Measurements from ENCODE around the gene POLG.

The POLG gene

DNA sequence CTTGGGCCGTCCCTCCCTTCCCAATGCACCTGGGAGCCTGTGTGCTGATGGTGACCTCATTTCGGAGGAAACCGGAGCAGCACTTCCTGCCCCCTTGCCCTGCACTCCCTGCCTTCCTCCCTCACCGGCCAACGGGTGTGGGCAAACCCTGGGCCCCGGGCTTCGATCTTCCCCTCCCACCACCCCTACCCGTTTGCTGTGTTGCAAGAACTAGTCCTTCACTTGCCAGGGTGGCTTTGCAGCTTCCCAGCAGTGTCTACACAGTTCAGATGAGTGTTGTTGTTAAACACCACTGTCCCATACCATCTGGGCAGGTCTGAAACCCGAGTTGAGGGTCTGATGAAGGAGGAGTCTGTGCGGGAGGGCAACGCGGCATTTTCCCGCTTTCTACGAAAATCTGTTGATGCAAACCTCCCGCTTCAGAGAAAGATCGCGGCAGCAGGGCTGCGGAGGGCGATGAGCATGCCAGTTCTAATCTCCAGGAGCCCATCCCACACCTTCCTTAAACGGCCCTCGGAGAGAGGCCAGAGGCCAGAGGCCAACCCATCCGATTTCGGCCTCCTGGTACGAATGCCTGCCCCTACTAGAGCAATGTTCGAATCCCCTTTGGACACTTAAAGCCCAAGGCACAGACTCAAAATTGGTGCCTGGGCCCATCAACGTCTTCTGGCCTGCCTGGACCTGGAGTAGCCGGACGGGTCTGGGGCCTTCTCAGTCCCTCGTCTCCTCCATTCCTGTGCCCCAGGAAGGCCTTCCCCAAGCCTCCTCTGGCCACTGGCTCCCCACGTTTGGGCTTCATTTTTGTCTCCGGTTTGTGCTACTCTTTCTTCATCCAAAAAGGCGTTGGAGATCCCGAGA lies 35.7 kb upstream of the POLG start:
- DNase-seq: no peak

DNA sequence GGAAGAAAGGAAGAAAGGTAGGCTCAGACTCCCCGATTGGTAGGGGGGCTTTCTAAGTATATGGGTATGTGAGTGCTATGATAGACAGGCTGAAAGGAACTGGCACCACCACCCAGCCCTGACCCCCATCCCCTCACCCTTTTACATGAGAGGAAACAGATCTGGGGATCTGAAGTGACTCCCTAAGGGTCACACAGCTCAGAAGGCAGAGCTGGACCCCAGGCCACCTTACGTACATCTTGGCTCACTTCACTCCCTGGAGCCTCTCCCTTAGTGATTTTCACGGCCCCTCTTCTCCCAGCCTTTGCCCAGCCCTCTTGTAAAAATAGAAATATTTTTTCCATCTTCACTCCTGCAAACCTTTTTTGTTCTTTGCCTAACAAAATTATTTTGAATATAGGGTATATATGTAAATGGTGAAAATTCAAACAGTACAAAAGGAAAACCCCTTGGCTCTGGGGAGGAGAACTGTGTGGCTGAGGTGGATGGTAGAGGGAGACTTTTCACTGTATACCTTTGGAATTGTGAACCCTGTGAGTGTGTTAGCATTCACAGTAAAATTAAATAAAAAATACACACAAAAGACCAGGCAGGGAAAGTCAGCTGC lies 34.8 kb upstream of the POLG start:
- DNase-seq: no peak

DNA sequence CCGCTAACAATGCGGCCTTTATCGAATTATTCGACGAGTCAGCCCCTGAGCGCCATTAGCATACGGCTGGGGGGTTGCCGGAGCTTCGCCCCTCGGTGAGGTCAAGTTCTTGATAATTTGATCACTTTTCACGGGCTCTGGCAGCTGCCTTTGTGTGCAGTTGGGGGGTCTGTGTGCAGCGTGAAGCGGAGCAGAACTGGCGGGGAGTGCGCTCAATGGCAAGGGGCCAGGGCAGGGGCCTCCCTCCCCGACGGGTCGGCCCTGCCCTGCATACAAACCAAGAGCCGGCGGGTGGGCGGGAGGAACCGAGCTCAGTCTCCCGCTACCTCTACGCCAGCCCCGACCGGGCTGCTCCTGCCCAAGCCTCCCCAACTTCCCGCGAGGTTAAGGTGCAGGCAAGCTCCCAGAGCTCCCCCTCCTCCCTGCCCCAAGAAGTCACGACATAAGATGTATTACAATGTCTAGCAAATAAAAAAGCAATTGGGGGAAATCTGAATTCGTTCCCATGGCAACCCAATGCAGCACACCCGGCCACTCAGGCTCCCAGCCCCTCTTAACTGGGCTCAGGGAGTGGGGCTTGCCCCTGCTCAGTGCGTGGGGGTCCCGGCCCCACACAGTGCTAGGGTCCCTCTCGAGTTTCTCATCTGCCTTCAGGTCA lies 34.1 kb upstream of the POLG start:
- DNase-seq: no peak

DNA sequence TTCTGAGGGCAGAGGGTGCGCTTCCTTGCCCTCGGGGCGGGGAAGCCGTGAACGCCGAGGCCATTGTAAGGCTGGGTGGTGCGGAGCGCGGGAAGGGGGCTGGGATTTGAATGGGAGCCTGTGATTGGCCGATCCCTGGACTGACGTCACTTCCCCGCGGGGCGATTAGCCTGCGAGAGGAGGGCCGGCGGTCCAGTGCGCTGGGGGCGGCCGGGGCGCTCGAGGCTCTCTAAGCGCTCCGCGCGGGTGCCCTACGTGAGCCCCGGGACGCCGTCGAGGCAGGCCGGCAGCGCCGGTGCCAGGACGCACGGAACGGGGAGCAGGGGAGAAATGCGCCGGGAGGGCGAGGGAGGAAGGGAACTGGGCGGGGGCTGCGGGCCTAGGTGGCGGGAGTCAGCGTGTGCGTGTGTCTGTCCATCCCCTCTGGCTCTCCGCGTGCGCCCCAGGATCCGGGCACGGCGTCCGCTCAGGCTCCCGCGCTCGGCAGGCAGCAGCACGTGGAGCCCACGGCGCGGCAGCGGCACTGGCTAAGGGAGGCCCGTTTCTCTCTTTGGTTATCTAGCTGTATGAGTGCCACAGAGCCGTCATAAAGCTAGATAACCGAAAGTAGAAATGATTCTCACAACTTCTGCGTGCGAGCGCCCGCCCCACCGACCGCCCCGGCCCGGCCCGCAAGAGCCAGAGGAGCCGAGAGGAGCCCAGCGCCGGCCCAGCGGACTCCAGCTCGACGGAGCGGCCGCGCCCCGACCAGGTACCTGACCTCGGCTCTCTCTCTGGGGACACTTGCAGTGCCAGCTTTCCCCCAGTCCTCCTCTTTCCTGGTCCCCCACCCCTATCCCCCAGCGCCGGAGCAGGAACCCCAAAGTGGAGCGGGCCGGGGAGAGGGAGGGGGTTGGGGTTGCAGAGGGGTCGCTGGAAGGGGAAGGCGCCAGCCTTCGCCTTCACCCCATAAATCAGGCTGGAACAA lies 33.1 kb upstream of the POLG start:
- no peak for DNase-seq

DNA sequence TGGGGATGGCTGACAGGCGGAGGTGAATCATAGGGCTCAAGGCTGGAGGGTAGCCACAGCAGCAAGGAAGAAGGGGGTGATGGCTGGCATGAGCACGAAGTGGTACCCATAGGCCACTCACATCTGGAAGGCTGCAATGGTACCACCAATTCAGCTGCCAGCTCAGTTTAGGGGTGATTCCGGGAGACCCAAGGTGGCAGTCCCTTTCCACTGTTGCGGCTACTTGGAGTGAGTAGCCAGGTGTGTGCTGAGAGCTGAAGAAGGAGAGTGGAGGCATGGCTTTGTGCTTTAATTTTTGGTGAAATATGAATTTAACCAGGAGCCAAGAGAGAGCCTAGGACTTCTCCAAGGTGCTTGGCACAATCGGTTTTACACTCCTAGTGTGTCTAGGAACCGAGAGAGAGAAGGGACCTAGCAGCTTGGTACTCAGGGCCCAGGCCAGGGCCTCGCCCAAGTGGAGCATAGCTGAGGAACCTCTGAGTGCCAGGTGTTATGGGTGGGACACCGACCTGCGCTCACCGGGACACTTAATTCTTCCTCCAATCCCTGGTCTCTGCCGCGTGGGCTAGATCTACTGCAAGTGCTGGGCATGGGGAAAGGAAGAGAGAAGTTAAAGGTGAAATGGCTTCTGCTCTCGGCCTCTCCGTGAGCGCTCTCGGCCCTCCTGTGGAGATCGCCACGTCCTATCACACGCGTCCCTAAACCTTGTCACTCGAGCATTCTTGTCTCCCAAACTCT lies 32.2 kb upstream of the POLG start:
- DNase-seq: no peak

DNA sequence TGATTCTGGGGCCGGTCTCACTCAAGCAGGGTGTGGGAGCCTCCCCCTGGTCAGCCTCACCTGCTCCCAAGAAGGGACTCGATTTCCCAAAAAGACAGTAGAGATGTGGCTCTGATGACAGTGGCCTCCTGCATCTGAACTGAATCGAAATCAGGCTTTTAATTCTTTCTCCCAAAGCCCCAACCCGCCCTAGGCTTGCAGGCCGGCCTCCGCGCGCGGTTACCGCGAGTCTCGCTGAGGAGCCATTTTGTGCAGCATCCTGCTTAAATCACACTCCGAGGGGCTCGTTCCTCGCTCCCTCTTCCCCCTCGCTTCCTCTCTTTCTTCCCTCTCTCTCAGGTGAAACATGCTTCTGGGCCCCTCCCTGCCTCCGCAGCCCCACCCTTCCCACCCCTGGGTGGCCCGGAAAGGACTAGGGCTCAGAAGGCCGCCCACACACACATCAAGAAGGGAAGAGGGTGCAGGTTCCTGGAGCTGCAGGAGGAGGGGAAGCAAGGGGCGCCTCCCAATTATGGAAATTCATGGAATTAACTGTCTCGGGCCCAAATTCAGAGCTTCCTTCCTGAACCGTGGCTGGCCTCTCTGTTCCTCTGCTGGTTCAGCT lies 30.9 kb upstream of the POLG start:
- no peak for DNase-seq

DNA sequence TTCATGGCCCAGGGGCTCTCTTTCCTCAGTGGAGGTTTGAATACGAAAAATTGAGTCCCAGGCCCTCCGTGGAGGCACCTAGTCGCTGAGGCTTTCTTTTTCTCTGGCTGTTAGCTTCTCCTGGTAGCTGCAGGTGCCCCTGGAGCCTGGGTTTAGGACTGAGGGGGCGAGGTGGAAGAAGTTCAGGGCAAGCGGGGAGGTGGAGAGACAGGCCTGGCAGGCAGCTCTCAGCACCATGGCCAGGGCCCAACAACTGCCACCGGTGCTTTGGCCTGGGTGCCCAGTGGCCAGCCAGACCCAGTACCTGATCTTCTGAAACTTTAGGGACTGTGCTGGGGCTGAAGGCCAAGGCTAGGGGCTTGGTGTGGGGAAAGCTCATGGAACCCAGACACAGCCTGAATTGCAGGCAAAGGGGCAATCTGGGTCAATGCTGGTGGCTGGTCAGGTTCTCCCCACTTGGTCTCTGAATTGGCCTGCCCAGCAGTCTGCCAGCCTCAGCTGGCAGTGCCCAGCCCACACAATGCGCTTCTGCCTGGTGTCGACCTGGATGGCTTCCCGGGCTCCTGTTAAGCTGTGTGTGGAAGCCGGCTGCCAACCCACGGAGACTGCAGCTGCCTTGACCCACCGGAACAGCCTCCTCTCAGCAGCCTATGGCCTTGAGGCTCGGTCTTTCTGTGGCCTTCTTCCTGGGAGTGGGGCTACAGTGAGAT lies 30.3 kb upstream of the POLG start:
- no peak for DNase-seq

DNA sequence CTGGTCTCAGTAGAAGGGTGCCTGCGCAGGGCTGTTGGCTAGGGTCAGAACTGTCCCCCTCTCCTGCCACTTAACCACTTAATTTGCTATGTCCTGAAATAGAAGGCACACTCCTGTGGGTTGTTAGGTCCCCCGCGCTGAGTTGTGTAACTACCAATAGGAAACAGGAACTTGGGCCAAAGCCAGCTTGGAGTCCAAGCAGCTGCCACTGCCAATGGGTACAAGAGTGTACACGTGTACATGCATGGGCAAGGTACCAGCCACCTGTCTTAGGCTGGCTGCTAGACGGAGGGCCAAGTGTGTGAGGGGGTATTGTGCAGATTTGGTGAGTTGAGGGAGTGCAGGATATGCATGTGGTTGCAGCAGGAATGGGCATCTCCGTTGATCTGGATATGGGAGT lies 29.7 kb upstream of the POLG start:
- no peak for DNase-seq

DNA sequence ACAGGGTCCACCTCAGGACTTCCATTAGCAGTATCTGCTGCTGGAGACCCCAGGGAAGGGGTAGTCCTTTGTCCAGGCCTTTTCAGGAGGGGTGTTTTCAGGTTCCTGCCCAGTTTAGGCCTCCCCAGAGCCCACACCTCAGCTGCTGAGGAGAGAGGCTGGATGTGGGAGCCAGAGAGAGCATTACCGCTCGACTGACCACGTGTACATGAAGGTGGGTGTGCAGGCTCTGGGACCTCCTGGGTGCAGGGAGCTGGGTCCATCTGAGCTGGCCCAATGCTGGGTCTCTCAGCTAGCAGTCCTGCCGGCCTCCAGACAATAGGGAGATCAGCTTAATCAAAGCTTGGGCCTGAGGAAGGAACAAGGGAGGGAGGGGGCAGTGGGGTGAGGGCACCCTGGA lies 29.1 kb upstream of the POLG start:
- DNase-seq: no peak

DNA sequence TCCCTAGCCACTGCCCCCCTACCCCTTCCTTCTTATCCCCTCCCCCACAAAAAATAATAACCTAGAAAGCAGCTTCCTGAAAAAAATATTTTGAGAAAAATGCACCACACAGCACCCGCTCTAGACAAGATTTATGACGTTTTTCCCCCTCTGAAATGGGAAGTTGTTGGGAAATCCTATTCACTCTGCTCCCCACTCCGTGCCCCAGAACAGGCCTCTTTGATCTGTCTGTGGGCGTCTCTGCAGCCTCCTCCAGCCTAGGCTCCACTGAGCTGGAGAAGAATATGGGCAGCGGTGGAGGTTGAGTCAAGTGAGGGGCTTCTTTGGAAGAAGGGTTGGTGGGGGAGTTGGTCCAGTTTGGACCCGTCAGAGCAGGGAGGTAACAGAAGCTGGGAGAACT lies 28.5 kb upstream of the POLG start:
- no peak for DNase-seq

DNA sequence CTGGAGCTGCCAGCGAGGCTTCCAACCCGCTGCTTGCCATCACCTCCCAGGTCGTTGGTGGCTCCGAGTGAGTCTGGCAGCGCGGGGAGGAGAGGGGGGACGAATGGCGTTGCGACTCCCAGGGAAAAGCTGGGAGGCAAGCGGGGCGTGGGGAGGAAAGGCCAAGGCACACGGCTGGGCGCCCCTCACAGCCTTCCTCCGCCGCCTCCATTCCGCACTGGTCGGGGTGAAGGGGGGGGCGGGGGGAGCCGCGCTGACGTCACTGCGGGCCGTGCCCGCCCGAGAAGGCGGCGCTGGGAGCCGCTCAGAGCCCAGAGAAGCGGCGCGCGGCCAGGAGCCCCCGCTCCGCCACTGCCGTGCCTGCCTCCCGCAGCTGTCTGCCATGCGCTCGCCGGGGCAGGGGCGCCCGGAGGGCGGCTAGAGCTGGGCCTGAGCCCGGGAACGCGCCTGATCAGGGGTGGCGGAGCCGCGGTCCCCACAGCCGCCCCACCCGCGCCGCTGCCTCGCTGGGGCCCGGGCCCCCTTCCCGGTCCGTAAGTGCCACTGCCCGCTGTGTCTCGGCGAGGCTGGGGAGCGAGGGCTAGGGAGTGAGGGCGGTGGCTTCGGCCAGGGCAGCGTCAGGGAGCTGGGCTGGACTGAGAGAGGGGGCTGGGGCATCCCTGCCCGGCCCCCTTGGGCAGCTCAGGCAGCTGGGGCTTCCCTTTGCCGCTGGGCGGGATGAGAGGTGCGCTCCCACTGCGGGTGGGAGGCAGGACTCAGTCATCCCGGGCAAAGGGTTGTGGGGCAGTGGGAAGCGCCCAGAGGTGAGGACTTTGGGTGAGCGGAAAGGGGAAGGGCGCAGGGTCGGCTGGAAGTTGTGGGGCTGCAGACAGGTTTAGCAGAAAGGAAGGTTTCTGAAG lies 27.8 kb upstream of the POLG start:
- no peak for DNase-seq

DNA sequence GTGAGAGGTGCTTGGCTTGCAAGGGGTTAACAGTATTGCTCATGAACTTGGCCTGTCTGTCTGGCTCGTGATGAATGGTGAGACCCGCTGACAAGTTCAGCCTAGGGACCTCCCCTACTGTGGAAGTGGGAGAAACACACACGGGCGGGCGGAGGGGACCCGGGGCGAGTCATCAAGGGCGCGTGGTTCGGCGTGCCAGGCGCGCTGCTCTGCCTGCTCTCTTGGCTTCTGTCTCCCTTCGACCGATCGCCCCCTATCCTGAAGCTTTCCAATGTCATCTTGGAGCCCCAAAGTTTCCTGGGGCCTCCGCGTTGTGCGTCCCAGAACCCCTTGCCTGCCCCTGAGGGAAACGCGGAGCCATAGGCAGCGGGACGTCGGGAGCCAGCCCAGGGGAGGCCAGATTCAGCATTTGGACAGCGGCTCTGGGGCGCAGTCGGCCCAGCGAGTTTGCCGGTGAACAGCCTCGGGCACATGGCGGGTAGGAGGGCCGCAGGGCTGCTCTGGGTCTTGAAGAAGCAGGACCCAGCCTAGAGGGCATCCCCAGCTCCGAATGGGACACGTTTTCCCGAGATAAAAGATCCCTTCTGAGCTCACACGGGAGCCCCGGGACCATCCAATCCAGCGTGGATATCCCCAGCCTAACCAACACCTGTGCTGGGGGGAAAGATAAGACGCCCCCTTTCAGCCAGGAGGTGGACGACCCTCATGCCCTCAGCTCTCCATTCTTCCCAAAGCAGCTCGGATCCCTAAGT lies 27.0 kb upstream of the POLG start:
- DNase-seq: peak; percentile 98

DNA sequence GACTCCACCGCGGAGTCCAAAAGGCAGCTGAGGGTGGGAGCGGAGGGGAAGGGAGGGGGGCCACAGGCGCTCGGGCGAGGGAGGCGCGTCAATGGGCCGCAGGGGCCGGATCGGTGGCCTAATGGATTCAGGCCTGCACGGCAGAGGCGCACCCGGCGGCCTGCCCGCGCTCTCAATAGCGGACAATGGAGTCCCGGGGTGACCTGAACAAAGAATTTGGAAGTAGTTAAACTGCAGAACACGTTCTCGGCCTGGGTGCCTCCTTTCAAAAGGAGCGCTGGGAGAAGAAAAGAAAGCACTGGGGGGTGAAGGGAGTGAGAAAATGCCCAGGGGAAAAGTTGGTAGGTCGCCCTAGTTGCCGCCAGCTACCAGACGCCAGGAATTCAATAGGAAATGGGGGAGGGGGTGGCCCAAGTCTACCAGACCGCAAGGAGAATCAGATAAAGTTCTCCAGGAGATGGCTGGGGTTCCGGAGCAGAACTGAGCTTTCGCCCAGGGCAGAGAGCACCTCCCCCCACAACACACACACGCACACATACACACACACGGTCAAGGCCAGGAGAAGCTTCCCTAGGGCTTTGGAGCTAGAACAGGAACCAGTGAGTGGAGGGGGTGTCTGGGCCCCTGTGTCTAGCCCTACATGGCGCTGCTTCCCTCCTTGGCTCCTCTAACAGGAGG lies 25.8 kb upstream of the POLG start:
- DNase-seq: no peak

DNA sequence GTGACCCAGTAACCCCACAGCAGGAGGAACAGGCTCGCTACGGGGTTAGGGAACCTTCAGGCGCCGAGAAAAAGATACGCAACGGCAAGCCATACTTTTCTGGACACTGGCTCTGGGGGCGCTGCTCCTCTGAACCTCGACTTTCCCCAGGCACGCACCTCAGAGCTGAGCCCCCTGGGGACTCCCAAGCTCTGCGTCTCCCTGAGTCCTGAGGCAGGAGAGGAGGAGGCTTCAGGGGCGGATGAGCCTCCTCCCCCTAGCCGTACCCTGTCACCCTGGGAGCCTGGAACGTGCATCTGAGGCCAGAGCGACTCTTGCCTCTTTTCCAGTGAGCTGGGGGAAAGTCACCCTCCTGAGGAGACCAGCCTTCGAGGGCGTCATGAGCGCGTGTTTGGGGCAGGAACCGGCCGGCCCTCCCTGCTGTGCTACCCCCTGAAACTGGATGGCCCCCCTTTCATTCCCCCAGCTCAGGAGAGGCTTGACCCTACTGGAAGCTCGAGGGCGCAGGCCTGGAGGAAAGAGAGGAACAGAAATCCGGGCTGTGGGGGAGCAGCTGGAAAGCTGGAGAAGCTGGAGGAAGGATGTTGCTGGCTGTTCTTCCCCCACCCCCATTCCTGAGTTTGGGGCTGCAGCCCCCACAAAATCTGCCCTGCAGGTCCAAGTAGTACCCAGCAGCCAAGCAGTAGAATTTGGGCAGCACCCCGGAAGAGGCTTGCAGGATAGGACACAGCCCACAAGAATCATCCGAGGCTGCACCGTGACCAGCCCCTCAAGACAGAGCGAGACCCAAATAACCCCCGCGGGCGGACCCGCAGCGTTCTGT lies 25.1 kb upstream of the POLG start:
- DNase-seq: no peak

DNA sequence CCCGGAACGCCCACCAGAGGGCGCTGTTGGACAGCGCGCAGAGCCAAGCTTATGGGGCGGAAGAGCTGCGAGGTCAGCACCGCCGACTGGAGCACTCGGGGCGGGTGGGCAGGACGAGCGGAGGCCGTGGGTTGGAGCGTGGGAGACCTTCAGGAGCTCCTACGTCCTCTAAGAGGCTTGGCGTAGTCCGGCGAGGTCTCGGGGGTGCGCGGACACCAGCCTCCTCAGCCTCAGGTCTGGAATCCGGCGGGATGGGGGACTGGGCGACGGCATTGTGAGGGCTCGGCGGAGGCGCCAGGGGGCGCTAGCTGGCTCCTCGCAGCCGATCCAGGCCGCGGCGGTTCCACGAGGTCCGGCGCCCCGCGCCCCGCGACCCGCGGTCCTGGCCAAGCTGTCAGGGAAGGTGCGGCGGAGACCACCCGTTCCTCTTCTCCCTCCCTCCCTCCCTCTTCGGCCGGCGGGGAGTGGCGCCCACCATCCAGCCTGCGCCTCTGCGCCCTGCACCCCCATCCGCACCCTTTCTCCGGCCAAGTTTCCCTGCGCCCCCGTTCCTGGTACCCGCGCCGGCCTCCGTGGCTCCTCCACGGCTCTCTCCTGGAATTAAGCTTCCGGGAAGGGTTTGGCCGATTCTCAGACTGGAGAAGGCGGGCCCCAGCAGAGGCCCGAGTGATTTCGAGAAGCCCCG lies 24.3 kb upstream of the POLG start:
- DNase-seq: peak; percentile 89

DNA sequence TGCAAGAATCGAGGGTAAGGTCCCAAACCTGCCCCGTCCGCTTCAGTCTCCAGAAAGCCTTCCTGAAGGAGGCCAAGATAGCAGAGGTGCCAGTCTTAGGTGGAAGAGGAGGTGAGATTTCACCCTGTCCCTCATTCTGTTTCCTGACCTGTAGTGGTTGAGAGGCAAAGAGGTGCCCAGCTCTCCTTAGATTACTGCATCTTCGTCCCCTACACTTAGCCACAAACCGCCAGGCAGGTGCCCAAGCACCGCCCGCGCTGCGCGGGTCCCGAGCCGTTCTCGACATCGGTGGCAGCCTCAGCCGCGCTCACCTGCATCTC lies 23.8 kb upstream of the POLG start:
- DNase-seq: peak; percentile 79

DNA sequence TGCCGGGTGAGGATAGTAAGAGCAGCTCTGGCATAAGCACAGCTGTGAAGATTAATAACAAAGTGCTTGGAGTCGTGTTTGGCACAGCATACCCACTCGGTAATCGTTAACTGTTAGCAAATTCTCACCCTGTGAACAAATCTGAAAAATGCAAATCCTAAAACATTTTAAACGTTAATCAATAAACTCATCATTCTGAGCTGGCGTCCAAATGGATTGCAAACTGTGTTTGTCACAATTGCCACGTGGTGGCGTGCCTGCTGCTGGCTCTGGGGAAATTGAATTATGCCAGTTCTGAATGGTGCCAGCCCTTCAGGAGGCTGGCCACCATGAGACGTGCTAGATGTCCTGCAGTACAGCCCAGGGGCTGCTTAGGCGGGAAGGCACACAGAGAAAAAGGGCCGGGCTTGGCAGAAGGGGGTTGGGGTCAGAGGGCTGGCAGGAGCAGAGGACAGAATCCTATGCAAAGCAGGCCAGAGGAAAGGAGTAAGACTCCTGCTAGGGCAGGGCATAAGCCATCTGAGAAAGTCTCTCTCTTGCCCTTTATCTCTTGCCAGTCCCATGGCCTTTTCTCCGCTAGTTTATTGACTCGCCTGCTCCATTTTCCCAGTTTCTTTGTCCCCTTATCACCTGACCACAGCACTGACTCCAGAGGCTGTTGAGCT lies 22.1 kb upstream of the POLG start:
- no peak for DNase-seq
